Tibial nerve (tissue), 3 donors: ENCODE results near the gene SMIM24.

ENCODE experiments used
- CTCF ChIP-seq, 5 experiments: fragments of 200-600 bp in 3 of 5; fragments of 450-650 bp in 2 of 5; sonication (generic) in 3 of 5; IDR thresholded peaks; one replicate each; pipeline ENCODE4 v1.5.1; 2016 to 2019; ENCODE audit warnings: antibody characterized with exemption in 5 of 5, mild to moderate bottlenecking in 3 of 5, moderate library complexity in 2 of 5
- POLR2A ChIP-seq, 2 donors: fragments of 450-650 bp; IDR thresholded peaks; one replicate each; pipeline ENCODE4 v1.6.1; 2017; ENCODE audit warnings: antibody characterized with exemption in 2 of 2, mild to moderate bottlenecking in 2 of 2, moderate library complexity in 2 of 2

- peak in 2 of 5 experiments; percentile 37 to 53 for TF ChIP-seq CTCF (IDR thresholded peaks at IDR 0.05)
- peak in 1 of 2 donors; percentile 47 for TF ChIP-seq POLR2A (IDR thresholded peaks at IDR 0.05)
Measured at GRCh38 chr19:3500429-3501101, 20.2 kb upstream of the SMIM24 start, which contains the start of gene DOHH.
